GM12875 (cell line): Measurements from ENCODE around the gene FAM187B.
"Not testable (repeated sequence)": the region's sequence is repeated elsewhere in the genome, so short reads cannot be mapped to it uniquely, and the experiment has no call there.

Experiments used
- H3K4me3 ChIP-seq: one replicate; pipeline ENCODE4 v1.5.1; 2011; ENCODE audit warnings: low read depth, low read length, control low read depth
- TF ChIP-seq, protein P1 (sequence below): IDR thresholded peaks from 2 replicates; pipeline ENCODE4 v1.5.1; 2011; ENCODE audit warnings: low read depth, mild to moderate bottlenecking, control low read depth, inconsistent platforms, low read length, moderate library complexity, borderline replicate concordance; ENCODE audit not compliant: insufficient read depth

FAM187B gene

DNA sequence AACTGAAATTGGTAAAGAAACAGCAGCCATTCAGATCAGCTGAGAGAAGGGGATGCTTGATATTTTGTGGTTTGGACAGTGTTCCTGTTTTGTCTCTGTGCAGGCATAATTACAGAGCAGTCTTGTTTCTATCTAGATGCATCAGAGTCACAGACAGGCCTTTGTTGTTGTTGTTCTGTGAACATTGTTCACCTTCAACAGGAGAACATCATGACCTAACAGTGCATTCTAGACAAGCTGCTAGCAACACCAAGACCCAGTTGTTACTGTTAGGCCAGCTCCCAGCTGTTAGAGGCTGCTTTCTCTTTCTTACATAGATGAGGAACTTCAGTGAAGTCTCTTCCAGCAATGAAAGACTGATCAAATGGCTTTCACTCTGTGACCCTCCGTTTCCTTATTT, 11.8 kb upstream of the FAM187B start:
- no peak overlapping the region for H3K4me3 ChIP-seq
- TF ChIP-seq, protein P1, sequence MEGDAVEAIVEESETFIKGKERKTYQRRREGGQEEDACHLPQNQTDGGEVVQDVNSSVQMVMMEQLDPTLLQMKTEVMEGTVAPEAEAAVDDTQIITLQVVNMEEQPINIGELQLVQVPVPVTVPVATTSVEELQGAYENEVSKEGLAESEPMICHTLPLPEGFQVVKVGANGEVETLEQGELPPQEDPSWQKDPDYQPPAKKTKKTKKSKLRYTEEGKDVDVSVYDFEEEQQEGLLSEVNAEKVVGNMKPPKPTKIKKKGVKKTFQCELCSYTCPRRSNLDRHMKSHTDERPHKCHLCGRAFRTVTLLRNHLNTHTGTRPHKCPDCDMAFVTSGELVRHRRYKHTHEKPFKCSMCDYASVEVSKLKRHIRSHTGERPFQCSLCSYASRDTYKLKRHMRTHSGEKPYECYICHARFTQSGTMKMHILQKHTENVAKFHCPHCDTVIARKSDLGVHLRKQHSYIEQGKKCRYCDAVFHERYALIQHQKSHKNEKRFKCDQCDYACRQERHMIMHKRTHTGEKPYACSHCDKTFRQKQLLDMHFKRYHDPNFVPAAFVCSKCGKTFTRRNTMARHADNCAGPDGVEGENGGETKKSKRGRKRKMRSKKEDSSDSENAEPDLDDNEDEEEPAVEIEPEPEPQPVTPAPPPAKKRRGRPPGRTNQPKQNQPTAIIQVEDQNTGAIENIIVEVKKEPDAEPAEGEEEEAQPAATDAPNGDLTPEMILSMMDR, result no peak

DNA sequence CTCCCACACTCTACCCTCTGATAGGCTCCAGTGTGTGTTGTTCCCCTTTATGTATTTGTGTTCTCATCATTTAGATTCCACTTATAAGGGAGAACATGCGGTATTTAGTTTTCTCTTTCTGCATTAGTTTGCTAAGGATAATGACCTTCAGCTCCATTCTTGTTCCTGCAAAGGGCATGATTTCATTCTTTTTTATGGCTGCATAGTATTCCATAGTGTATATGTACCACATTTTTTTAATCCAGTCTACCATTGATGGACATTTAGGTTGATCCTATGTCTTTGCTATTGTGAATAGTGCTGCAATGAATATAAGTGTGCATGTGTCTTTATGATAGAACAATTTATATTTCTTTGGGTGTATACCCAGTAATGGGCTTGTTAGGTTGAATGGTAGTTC, 11.1 kb upstream of the FAM187B start:
- not testable (repeated sequence) for H3K4me3 ChIP-seq

DNA sequence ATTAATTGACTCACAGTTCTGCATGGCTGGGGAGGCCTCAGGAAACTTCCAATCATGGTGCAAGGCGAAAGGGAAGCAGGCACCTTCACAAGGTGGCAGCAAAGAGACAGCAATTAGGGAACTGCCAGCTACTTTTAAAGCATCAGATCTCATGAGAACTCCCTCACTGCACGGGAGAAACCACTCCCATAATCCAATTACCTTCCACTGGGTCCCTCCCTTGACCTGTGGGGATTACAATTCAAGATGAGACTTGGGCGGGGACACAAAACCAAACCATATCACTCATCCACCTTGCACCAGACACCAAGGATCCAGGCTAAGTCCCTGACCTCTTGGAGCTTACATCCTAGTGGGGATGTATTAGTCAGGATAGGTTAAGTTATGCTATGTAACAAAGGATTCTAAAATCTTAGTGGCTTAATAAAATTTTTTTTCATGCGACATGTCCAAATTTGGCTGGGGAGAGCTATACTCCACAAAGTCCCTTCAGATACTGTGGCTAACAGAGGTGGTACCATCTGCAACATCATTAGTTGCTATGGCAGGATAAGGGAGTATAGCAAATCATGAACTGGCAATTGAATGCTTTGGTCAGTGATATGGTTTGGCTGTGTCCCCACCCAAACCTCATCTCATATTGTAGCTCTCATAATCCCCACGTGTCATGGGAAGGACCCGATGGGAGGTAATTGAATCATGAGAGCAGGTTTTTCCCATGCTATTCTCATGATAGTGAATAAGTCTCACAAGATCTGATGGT, 8.3 kb upstream of the FAM187B start:
- H3K4me3 ChIP-seq, result no peak overlapping the region
- TF ChIP-seq, protein P1, result no peak

DNA sequence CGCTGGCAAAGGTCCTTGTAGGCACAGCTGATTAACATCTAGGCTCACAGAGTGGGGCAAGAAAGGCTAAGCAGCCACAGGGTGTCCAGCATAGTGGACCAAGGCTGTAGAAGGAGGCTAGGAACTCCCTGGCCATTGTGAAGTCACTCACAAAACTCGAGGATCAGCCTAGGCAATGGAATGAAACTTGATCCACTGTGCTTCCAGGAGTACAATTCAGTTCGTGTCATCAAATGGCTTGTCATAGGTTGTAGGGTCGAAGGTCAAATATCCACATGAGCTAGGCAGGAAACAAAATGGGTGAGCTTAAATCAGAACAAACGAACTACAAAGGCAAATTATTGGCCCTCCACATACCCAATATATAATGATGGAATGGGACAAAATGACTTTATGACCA, 4.4 kb upstream of the FAM187B start:
- no peak overlapping the region for H3K4me3 ChIP-seq
- TF ChIP-seq, protein P1, result no peak

DNA sequence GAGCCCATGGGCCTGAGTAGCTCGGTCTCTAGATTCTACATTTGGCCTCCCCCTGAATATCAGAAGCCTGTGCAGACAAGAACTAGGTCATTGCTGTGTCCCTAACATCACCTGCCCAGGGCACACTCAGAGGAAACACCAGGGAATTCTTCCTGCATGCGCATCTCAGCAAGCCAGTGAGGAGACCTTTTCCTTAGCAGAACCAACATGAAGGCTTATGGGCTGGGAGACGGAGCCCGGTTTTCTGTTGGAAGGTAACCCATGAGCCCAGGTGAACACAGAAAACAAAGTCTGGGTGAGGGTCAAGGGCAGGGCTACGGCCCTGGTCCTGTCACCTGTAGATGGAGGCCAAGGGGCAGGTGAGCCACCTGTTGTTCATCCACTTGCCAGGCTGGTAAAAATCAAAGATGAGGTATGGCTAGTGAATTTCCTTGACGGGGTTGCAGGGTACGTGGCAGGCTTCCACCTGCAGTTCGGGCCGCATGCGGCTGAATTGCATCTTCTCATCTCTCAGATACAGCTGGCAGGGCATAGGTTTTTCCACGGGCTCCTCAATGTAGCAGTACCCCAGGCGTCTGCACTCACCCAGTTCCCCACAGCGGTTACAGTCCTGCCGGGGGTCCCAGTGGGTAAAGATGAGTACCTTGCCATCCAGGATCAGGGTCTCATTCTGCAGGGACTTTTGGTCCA, 3.6 kb upstream of the FAM187B start:
- TF ChIP-seq, protein P1, result no peak
- no peak overlapping the region for H3K4me3 ChIP-seq

DNA sequence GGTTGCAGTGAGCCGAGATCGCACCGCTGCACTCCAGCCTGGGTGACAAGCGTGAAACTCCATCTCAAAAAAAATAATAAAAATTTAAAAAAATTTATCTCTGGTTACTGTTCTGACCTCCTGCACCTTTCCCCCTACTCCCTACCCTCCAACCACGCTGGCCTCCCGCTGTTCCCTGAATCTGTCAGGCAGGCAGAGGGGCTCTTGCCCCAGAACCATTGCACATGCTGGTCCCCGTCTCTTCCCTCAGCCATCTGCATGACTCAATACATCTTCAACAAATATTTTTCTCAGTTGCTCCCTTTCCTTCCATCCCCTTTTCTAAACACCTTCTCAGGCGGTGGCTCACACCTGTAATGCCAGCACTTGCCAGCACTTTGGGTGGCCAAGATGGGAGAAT, 1.1 kb upstream of the FAM187B start:
- TF ChIP-seq, protein P1, result no peak
- no peak overlapping the region for H3K4me3 ChIP-seq

DNA sequence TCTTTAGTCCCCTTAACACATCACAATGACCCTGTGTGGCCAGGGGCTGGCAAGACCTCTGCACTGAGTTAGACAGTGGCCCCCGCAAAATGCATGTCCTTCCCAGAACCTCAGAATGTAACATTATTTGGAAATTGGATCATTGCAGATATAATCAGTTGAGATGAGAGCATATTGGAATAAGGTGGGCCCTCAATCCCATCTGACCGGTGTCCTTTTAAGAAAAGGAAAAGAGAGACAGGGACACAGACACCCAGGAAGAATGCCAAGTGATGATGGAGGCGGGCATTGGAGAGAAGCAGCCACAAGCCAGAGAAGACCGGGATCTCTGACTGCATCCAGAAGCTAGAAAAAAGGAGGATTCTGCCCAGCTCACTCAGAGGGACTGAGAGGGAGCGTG, 1.8 kb downstream of the FAM187B start:
- TF ChIP-seq, protein P1, result no peak

More for the DNA sequence above, 1.8 kb downstream of the FAM187B start:
- H3K4me3 ChIP-seq, result no peak overlapping the region
